ENCODE data around the gene MAD2L1BP. TPM values are rescaled to one million over a fixed set of nuclear protein-coding genes. Genes with fewer than 3 reads are reported as not detected.
"Not testable (repeated sequence)": the region's sequence is repeated elsewhere in the genome, so short reads cannot be mapped to it uniquely, and the experiment has no call there.

Gene MAD2L1BP
- total RNA-seq, 2 experiments from 2014 or later = 37.9 to 41.1 TPM

- ATAC-seq = no peak
- peaks cover 4% of the 10 kb centered on the region for H3K36me3 Mint-ChIP-seq
- no peak for DNase-seq
- no peak overlapping the region for H3K4me3 Mint-ChIP-seq
- H3K27ac Mint-ChIP-seq = no peak overlapping the region
- peaks cover 3% of the 10 kb centered on the region for H3K9me3 Mint-ChIP-seq (ENCODE audit: low read depth)
- H3K27me3 Mint-ChIP-seq = peaks cover 16% of the 10 kb centered on the region
- peaks cover 16% of the 10 kb centered on the region for H3K4me1 Mint-ChIP-seq
- CTCF ChIA-PET = interaction anchor here (3.2 kb wide), 1 partner anchor 9 kb away, joined by 15 read pairs; no protein-coding TSS in a partner anchor
These were observed 22.5 kb downstream of the MAD2L1BP start for GRCh38 chr6:43658161-43658560.

DNA sequence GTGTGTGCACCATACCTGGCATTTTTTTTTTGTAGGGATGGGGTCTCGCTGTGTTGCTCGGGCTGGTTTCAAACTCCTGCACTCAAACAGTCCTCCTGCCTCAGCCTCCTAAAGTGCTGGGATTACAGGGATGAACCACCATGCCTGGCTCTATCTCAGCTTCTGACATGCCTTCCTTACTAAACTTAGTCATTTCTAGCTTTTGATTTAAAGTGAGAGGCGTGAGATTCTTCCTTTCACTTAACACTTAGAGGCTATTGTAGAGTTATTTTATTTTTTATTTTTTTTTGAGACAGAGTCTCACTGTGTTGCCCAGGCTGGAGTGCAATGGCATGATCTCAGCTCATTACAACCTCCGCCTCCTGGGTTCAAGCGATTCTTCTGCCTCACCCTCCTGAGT lies 27.3 kb downstream of the MAD2L1BP start:
- not testable (repeated sequence) for H3K36me3 Mint-ChIP-seq; DNase-seq; H3K27ac Mint-ChIP-seq; ATAC-seq; H3K4me3 Mint-ChIP-seq; H3K9me3 Mint-ChIP-seq (ENCODE audit: low read depth)
- H3K27me3 Mint-ChIP-seq = peaks cover 20% of the 10 kb centered on the region
- CTCF ChIA-PET = interaction anchor here (0.8 to 1.3 kb wide), 3 partner anchors 10 to 106 kb away, joined by 3 to 4 read pairs (median 3); partner anchors contain the start of gene GTPBP2
- H3K4me1 Mint-ChIP-seq = peaks cover 25% of the 10 kb centered on the region

GRCh38 chr6:43665376-43665775 lies 29.7 kb downstream of the MAD2L1BP start:
- CTCF ChIA-PET = interaction anchor here (0.8 to 6.6 kb wide), 8 partner anchors 19 to 415 kb away, joined by 3 to 54 read pairs (median 18); partner anchors contain the start of genes RSPH9 and VEGFA
- Mint-ChIP-seq H3K36me3 (peaks cover 4% of the 10 kb centered on the region), H3K27ac (no peak overlapping the region), H3K27me3 (peaks cover 16% of the 10 kb centered on the region), H3K4me1 (peaks cover 43% of the 10 kb centered on the region), H3K4me3 (no peak overlapping the region), H3K9me3 (ENCODE audit: low read depth) (peaks cover 3% of the 10 kb centered on the region)
- DNase-seq (no peak), ATAC-seq (no peak)

DNA sequence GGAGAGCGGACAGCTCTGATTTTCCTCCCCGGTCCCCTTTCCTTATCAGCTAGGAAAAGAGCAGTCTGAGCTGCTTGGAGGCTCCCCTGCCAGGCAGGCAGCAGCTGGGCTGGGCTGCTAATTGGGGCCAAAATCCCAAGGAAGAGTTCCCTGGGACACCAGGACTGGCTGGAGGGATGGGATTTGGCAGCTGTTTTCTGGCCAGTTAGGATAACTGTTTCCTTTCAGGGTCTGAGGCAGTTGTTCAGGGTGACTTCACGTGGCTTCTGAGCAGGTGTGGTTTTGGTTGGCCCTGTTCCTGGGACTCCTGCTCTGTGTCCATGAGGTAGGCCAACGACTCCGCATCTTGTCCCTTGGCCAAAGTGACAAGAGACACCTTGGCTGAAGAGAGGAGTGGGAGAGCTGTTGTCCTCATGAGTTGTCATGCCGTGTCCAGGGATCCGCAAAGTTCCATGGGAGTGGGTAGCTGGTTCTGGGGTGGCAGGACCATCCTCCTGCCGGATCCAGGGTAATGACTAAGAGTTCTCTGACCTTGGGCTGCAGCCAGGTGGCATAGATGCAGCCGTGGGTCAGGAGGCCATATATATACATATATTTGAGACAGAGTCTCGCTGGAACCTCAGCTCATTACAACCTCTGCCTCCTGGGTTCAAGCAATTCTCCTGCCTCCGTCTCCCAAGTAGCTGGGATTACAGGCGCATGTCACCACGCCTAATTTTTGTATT lies 30.7 kb downstream of the MAD2L1BP start:
- DNase-seq (no peak), ATAC-seq (no peak)
- Mint-ChIP-seq H3K4me3 (no peak overlapping the region), H3K36me3 (peaks cover 2% of the 10 kb centered on the region), H3K9me3 (ENCODE audit: low read depth) (no peaks in the 10 kb centered on the region), H3K27ac (no peak overlapping the region), H3K27me3 (peaks cover 11% of the 10 kb centered on the region), H3K4me1 (peaks cover 47% of the 10 kb centered on the region)
- CTCF ChIA-PET = interaction anchor here (0.7 to 6.6 kb wide), 29 partner anchors 9 to 598 kb away, joined by 3 to 54 read pairs (median 4); partner anchors contain the start of genes GTPBP2, RSPH9 and VEGFA

- ATAC-seq = peak; percentile 75
- peaks cover 38% of the 10 kb centered on the region for H3K4me1 Mint-ChIP-seq
- no peak overlapping the region for H3K4me3 Mint-ChIP-seq
- H3K27ac Mint-ChIP-seq = peak overlapping the region; percentile 24
- H3K9me3 Mint-ChIP-seq (ENCODE audit: low read depth) = no peaks in the 10 kb centered on the region
- DNase-seq = peak; percentile 86
- CTCF ChIA-PET = interaction anchor here (0.6 to 6.6 kb wide), 43 partner anchors 8 to 413 kb away, joined by 3 to 54 read pairs (median 4); partner anchors contain the start of genes GTPBP2, MAD2L1BP, MRPS18A and RSPH9
- peaks cover 11% of the 10 kb centered on the region for H3K27me3 Mint-ChIP-seq
- H3K36me3 Mint-ChIP-seq = peaks cover 2% of the 10 kb centered on the region
These were observed 31.9 kb downstream of the MAD2L1BP start for GRCh38 chr6:43667245-43668150.

DNA sequence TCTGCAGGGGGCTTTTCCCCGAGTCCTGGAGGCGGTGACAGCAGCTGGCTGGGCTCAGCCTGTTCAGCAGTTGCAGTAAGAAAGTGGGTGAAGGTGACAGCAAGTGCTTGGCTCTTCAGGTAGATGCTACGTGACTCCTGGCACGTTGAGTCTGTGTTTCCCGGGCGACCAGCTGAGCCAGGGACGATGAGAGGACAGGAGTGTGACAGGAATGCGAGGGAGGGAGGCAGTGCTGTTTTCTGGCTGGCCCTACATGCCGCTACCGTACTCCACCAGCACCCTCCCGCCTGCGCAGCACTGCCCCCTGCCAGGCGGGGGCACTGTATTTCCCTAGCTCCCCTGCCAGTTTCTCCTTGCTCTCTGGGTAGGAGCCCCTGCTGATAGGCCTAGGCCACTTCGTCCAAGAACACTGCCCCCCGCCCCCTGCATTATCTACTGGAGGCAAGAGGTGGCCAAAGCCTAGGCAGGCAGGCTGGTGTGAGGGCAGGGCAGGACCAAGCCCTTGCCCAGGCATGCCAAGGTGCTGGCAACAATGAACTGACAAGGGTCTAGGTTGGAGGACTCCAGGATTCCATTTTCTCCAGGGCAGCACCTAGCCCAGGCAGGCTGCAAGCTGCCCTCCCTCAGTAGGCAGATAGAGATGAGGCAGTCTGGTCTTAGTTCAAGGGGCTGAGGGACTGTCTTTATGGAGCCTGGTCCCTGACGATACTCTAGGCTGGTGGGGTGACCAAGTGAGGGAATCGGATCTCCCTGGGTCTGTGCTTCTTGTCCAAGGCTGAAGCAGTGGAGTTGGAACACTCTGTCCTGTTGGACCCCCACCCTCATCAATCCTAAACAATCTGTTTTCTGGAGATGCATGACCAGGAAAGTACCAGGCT lies 32.8 kb downstream of the MAD2L1BP start:
- H3K27me3 Mint-ChIP-seq = peaks cover 9% of the 10 kb centered on the region
- ATAC-seq (peak; percentile 50), DNase-seq (peak; percentile 65)
- peaks cover 33% of the 10 kb centered on the region for H3K4me1 Mint-ChIP-seq
- H3K9me3 Mint-ChIP-seq (ENCODE audit: low read depth) = no peaks in the 10 kb centered on the region
- H3K27ac Mint-ChIP-seq = peak overlapping the region; percentile 46
- CTCF ChIA-PET = interaction anchor here (0.7 to 6.6 kb wide), 21 partner anchors 9 to 412 kb away, joined by 3 to 54 read pairs (median 7); partner anchors contain the start of genes MAD2L1BP, MRPS18A, RSPH9 and VEGFA
- H3K36me3 Mint-ChIP-seq = peaks cover 4% of the 10 kb centered on the region
- H3K4me3 Mint-ChIP-seq = no peak overlapping the region

DNA sequence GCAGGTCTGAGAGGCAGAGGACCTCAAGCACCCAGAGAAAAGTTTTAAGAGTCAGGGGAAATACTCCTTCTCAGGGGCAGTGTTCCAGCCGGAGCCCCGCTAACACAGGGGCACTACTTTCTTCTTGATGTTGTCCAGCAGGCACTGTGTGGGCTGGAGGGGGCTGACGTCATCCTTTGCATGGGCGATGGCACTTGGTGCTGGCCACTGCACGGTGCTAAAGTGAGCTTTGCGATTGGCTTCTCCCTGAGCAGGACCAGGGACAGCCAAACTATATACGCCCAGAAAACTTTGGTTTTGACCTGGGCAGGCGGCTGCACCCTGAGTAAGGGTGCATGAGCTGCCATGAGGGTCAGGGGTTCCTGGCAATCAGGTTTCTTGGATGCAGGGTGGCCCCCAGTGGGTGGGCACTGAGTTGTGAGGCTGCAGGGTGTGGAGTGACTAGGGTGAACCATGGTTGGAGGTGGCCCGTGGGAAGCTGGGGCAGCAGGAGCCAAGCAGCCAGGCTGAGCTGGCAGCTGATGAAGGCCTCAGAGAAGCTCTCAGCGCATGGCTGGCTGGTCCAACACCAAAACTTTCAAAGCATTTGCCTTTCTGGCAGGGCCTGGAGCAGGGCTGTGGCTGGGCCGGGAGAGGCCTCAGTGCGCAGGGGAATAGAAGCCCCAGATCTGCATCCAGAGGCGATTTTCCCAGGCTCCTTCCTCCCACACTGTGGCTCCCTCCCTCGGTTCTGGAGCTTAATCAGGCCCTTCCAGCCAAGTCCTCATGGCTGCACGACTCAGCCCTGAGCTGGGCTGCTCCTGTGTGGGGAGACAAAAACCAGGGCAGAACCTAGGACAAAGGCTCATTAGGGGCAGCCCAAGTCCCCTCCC lies 33.6 kb downstream of the MAD2L1BP start:
- H3K27ac Mint-ChIP-seq = peak overlapping the region; percentile 57
- peaks cover 6% of the 10 kb centered on the region for H3K36me3 Mint-ChIP-seq
- CTCF ChIA-PET = interaction anchor here (0.6 to 6.6 kb wide), 14 partner anchors 9 to 1852 kb away, joined by 3 to 52 read pairs (median 4); partner anchors contain the start of genes RSPH9 and VEGFA
- no peaks in the 10 kb centered on the region for H3K9me3 Mint-ChIP-seq (ENCODE audit: low read depth)
- peaks cover 7% of the 10 kb centered on the region for H3K27me3 Mint-ChIP-seq
- no peak overlapping the region for H3K4me3 Mint-ChIP-seq
- H3K4me1 Mint-ChIP-seq = peaks cover 33% of the 10 kb centered on the region
- ATAC-seq (no peak), DNase-seq (no peak)

- no peaks in the 10 kb centered on the region for H3K9me3 Mint-ChIP-seq (ENCODE audit: low read depth)
- H3K27me3 Mint-ChIP-seq = peaks cover 4% of the 10 kb centered on the region
- H3K27ac Mint-ChIP-seq = peak overlapping the region; percentile 57
- H3K36me3 Mint-ChIP-seq = peaks cover 6% of the 10 kb centered on the region
- peaks cover 33% of the 10 kb centered on the region for H3K4me1 Mint-ChIP-seq
- ATAC-seq = peak; percentile 63
- CTCF ChIA-PET = interaction anchor here (0.6 to 6.6 kb wide), 14 partner anchors 9 to 1853 kb away, joined by 3 to 52 read pairs (median 4); partner anchors contain the start of genes GTPBP2, MRPS18A, RSPH9 and VEGFA
- peak; percentile 60 for DNase-seq
- H3K4me3 Mint-ChIP-seq = no peak overlapping the region
These were observed 34.4 kb downstream of the MAD2L1BP start for GRCh38 chr6:43669922-43670622.

- no peak overlapping the region for H3K4me3 Mint-ChIP-seq
- H3K9me3 Mint-ChIP-seq (ENCODE audit: low read depth) = no peaks in the 10 kb centered on the region
- H3K27ac Mint-ChIP-seq = peak overlapping the region; percentile 57
- DNase-seq (no peak), ATAC-seq (no peak)
- CTCF ChIA-PET = interaction anchor here (0.8 to 6.6 kb wide), 10 partner anchors 10 to 409 kb away, joined by 3 to 52 read pairs (median 3); partner anchors contain the start of genes GTPBP2, MRPS18A and VEGFA
- H3K4me1 Mint-ChIP-seq = peaks cover 33% of the 10 kb centered on the region
- H3K36me3 Mint-ChIP-seq = peaks cover 6% of the 10 kb centered on the region
- H3K27me3 Mint-ChIP-seq = peaks cover 4% of the 10 kb centered on the region
These were observed 35.0 kb downstream of the MAD2L1BP start for GRCh38 chr6:43670623-43670986.

DNA sequence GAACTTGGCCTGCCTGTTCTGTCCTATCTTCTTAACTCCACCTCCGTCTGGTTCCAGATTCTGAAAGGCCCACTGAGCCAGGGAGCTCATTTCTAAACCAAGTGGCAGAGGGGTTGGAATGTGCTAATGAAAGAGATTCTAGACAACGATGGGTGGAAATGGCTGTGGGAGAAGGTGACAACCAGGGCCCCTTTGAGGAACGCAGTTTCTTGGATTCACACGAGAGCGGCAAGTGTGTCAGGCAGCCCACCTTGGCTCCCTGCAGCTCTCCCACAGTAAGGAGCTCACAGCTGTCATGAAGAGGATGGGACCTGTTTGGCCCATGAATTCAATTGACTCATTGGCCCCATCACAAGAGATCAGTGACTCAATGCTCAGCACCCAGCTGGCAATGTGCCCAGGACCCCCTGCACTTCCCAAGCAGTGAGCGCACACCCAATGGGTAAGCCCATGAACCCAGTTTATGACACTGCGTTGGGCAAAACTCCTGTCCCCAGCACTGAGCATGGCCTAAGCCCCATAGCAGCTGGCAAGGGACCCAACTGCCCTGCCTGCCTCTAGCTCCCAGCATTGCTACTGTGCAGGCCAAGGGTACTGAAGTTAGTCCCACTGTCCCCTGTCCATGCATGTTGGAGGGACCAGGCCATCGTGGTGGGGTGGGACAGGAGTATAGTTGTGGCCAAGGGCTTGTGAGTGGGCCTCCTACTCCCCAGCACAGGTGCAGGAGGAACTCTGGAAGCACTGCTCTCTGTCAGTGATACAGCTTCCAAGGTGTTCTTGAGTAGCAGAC lies 35.6 kb downstream of the MAD2L1BP start:
- H3K27me3 Mint-ChIP-seq = peaks cover 2% of the 10 kb centered on the region
- H3K4me1 Mint-ChIP-seq = peaks cover 33% of the 10 kb centered on the region
- ATAC-seq (no peak), DNase-seq (no peak)
- CTCF ChIA-PET = interaction anchor here (0.8 to 6.6 kb wide), 8 partner anchors 9 to 408 kb away, joined by 3 to 52 read pairs (median 4); partner anchors contain the start of genes GTPBP2, MRPS18A and VEGFA
- no peak overlapping the region for H3K4me3 Mint-ChIP-seq
- peak overlapping the region; percentile 52 for H3K27ac Mint-ChIP-seq
- H3K36me3 Mint-ChIP-seq = peaks cover 8% of the 10 kb centered on the region
- no peaks in the 10 kb centered on the region for H3K9me3 Mint-ChIP-seq (ENCODE audit: low read depth)

Data from activated CD8-positive, alpha-beta memory T cell treated with anti-CD3 and anti-CD28 coated beads, Interleukin-2, amount 10 ng/mL, durations not matched to agents 7 days and 5 days (primary cell).